SJSA1 (cell line): ENCODE measurements around the gene RAD51. TPM values are rescaled to one million over a fixed set of nuclear protein-coding genes. Genes with fewer than 3 reads are reported as not detected.

Experiments
- DNase-seq, 2 experiments: peaks; one replicate each; pipeline ENCODE4 v3.0.0-alpha.2; 2015 to 2020; ENCODE audit warnings: low spot score in 2 of 2, low read depth in 1 of 2
- H3K27ac ChIP-seq: fragments of 250-450 bp; sonication (Bioruptor Pico); 2 replicates; pipeline ENCODE4 v1.5.1; 2020; ENCODE audit warnings: mild to moderate bottlenecking, moderate library complexity
- H3K27me3 ChIP-seq: fragments of 250-450 bp; sonication (Bioruptor Pico); replicated peaks from 2 replicates; pipeline ENCODE4 v1.5.1; 2020; ENCODE audit warnings: mild to moderate bottlenecking, moderate library complexity
- H3K36me3 ChIP-seq: fragments of 250-450 bp; sonication (Bioruptor Pico); 2 replicates; pipeline ENCODE4 v1.5.1; 2020; ENCODE audit warnings: mild to moderate bottlenecking
- H3K4me1 ChIP-seq: fragments of 250-450 bp; sonication (Bioruptor Pico); replicated peaks from 2 replicates; pipeline ENCODE4 v1.6.1; 2021; ENCODE audit warnings: mild to moderate bottlenecking
- H3K4me3 ChIP-seq: fragments of 250-450 bp; sonication (Bioruptor Pico); 2 replicates; pipeline ENCODE4 v1.5.1; 2020; ENCODE audit warnings: mild to moderate bottlenecking
- H3K9me3 ChIP-seq: fragments of 250-450 bp; sonication (Bioruptor Pico); replicated peaks from 2 replicates; pipeline ENCODE4 v1.5.1; 2020; ENCODE audit warnings: mild to moderate bottlenecking
- total RNA-seq: library from RNA; depleted of rRNA; stranded (reverse); fragments of >200 nt; shearing (Covaris generic); gene quantifications from 2 replicates; pipeline ENCODE4 v1.2.3, GENCODE V29; 2014; rRNA removed

RAD51 gene
- total RNA-seq, 1 experiment from 2014 or later: 32.3 TPM

DNA sequence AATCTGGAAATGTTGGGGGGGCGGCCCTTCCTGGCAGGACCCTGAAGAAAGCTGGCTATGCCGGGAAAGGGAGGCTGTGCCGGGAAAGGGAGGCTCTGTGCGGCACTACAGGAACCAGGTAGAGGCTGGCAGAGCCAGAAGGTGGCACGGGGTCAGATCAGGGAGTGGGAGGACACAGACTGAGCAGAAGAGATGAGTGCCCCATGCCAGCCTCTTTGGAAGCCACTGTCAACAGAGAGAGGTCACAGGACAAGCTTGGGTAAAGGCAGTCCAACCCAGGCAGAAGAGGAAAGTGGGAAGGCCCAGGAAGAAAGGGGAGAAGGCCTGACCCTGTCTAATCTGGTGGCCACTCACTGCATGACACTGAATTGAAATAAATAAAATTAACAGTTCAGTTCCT is 76.3 kb downstream of the RAD51 start:
- H3K4me3 ChIP-seq: no peak overlapping the region
- no peak overlapping the region for H3K27ac ChIP-seq
- peaks cover 35% of the 10 kb centered on the region for H3K4me1 ChIP-seq

DNA sequence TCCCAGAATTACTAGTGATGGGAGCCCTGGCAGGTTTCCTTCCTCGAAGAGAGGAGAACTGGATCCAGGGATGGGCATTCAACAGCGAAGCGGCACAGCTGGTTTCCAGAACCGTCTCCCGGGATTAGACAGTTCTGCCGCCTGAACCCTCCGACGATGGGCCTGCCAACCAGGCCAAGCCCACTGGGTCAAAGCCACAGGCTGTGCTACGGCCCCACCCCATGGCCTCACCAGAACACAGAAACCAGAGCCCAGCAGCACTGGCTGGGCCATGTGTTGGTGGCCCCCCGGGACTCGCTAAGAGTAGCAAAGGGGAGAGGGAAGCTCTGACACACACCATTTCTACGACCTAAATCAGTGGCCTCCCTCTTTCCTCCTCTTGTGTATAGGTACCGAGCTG is 77.0 kb downstream of the RAD51 start:
- H3K36me3 ChIP-seq: peaks cover 80% of the 10 kb centered on the region
- no peaks in the 10 kb centered on the region for H3K27me3 ChIP-seq
- H3K27ac ChIP-seq: no peak overlapping the region
- H3K4me1 ChIP-seq: peaks cover 28% of the 10 kb centered on the region
- no peak overlapping the region for H3K4me3 ChIP-seq
- DNase-seq: no peak
- H3K9me3 ChIP-seq: no peaks in the 10 kb centered on the region

More for the DNA sequence above, 76.3 kb downstream of the RAD51 start:
- H3K27me3 ChIP-seq: no peaks in the 10 kb centered on the region
- peaks cover 75% of the 10 kb centered on the region for H3K36me3 ChIP-seq
- no peaks in the 10 kb centered on the region for H3K9me3 ChIP-seq
- DNase-seq: no peak

DNA sequence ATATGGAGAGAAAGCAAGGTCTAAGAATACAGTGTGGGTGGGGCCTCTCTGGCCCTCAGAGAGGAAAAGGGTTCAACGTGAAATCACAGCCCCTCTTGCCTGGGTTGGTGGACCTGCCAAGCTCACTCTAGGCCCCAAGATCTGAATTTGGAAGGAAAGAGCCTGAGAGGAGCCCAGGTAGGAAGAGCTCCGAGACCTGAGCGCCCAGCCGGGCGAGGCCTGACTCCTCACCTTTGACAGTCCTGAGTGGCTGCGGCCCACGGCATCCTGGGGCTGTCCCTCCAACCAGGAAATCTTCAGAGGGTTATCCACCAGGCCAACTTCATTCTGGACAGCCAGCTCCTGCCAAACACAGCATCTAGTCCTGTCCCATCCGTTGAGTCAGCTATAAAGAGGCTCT is 78.5 kb downstream of the RAD51 start:
- Histone ChIP-seq H3K36me3 (peaks cover 78% of the 10 kb centered on the region), H3K4me3 (no peak overlapping the region), H3K9me3 (no peaks in the 10 kb centered on the region), H3K4me1 (peaks cover 15% of the 10 kb centered on the region), H3K27ac (no peak overlapping the region), H3K27me3 (no peaks in the 10 kb centered on the region)
- no peak for DNase-seq

DNA sequence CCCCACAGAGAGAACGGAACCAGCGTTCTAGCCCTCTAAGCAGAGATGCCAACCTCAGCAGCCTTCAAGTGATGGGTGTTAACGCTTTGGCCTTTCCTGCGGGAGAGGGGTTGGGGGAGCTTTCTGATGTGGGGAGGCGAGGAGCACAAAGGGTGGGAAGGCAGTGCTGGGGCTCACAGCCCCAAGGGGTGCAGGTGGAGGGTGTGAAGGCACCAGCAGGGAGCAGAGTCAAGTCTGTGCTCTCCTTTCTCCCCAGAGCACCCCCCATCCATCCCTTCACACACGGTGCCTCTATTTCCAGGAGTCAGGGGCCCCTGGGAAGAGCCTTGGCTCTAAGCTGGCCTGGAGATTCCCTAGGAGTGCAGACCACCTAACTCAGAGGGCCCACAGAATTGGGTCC is 78.9 kb downstream of the RAD51 start:
- peaks cover 11% of the 10 kb centered on the region for H3K4me1 ChIP-seq
- H3K27ac ChIP-seq: no peak overlapping the region
- H3K9me3 ChIP-seq: no peaks in the 10 kb centered on the region
- no peak for DNase-seq
- H3K27me3 ChIP-seq: no peaks in the 10 kb centered on the region
- no peak overlapping the region for H3K4me3 ChIP-seq
- H3K36me3 ChIP-seq: peaks cover 79% of the 10 kb centered on the region

DNA sequence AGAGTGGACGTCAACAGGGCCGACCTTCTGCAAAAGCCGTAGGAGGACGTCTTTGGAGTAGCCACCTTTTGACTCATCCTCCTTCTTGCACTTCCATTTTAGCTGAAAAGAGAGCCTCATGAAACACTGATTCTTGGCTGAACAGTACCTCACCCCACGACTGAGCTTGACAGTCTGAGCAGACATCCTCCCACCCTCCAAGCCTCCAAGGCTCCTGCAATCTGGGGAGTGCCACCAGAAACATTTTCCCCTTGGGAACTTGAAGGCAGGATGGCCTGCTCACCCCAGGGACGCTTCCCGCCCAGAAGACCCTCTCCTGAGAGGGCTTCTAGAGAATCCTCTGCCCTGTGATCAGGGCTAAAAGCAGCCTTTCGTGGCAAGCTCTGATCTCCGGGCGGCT is 80.0 kb downstream of the RAD51 start:
- Histone ChIP-seq H3K9me3 (no peaks in the 10 kb centered on the region), H3K4me1 (no peaks in the 10 kb centered on the region; the same call in 1 of the 2 replicates), H3K27me3 (no peaks in the 10 kb centered on the region), H3K4me3 (no peak overlapping the region), H3K27ac (no peak overlapping the region), H3K36me3 (peaks cover 74% of the 10 kb centered on the region)
- DNase-seq: no peak

DNA sequence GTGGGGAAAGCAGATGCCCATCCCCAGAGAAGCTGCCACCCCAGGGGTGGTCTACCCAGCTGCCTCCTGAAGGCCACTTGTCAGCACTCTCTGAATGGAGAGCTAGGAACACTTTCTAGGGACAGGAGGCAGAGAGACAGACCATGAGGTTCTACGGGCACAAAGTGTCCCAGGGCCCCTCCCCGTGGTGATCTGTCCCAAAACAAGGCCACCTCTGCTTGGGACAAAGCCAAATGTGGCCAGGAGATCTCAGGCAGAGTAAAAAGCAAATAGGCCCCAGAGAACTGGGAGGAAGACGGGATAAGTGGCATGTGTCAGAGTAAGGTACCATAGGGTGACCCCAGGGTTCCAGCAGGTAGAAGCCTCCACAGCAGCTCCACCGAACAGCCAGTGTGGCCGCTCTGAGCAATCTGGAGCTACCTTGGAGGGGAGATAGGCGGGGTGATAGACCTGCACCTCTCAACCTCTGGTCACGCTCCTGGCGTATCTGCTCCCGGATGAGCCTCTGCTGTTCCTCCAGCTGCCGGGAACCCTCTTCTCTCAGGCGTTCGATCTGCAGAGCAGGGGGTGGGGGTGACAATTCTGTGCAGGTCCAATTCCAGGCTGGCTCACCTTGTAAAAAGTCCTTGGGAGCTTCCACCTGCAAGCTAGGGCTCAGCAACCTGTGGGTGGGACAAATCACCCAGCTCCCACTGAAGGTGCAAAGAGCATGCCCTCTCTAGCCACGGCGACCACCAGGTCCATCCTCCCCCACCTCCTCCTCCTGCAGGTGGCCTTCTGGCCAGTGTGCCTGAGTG is 81.0 kb downstream of the RAD51 start:
- H3K36me3 ChIP-seq: peaks cover 67% of the 10 kb centered on the region

DNA sequence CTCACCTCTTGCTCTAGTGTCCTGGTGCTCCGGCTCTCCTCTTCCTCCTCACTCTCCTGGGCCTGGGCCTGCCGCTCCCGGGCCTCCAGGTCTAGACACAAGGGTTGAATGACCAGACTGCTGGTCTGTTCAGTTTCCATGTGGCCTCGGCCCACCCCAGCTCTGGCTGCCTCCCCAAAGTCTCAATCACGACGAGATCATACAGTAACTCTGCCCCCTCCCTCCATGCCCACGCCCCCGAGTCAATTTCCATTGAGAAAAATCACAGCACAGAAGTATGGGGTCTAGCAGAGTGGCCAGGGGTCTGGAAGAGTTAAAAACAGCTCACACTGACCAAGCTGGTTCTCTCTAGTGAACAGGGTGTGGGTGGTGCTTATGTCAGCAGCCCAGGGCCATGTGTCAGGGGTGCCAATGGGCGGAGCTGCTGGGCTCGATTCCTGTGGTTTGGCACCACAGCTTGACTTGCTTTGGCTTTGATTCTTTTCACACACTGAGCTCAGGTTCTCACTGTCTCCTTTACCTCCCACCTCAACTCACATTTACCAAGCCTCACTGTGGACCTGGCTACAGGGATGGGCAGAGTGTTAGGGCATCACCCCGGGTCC is 81.7 kb downstream of the RAD51 start:
- peaks cover 63% of the 10 kb centered on the region for H3K36me3 ChIP-seq
- H3K27me3 ChIP-seq: no peaks in the 10 kb centered on the region
- DNase-seq: no peak
- no peak overlapping the region for H3K4me3 ChIP-seq
- no peak overlapping the region for H3K27ac ChIP-seq
- no peaks in the 10 kb centered on the region for H3K9me3 ChIP-seq
- H3K4me1 ChIP-seq: no peaks in the 10 kb centered on the region

More for the DNA sequence above, 81.0 kb downstream of the RAD51 start:
- no peak overlapping the region for H3K4me3 ChIP-seq
- no peak for DNase-seq
- no peak overlapping the region for H3K27ac ChIP-seq
- H3K27me3 ChIP-seq: no peaks in the 10 kb centered on the region
- no peaks in the 10 kb centered on the region for H3K4me1 ChIP-seq
- H3K9me3 ChIP-seq: no peaks in the 10 kb centered on the region

Other genes with a start within 250 kb of the RAD51 start
- gene CHST14, start 224.2 kb upstream of the RAD51 start, total RNA-seq: 28.7 and 30.2 TPM in 2 replicates
- 20.2 and 24.4 TPM in 2 replicates for gene CCDC32, start 130.1 kb upstream of the RAD51 start, total RNA-seq
- gene RPUSD2, start 125.9 kb upstream of the RAD51 start, total RNA-seq: 16.4 and 25.9 TPM in 2 replicates
- gene KNL1, start 100.9 kb upstream of the RAD51 start, total RNA-seq: 83.2 and 88.4 TPM in 2 replicates
- 23.8 and 37.7 TPM in 2 replicates for gene RMDN3, start 60.1 kb downstream of the RAD51 start, total RNA-seq
- 0.22 and 1.4 TPM in 2 replicates for gene GCHFR, start 68.9 kb downstream of the RAD51 start, total RNA-seq
- gene C15orf62, start 74.8 kb downstream of the RAD51 start, total RNA-seq: 0.03 TPM in 1 of 2 replicates, not detected in the other
- 33.8 and 39.2 TPM in 2 replicates for gene ZFYVE19, start 111.9 kb downstream of the RAD51 start, total RNA-seq
- 51.5 and 51.7 TPM in 2 replicates for gene DNAJC17, start 112.3 kb downstream of the RAD51 start, total RNA-seq
- not detected in 2 replicates for gene PPP1R14D, start 133.5 kb downstream of the RAD51 start, total RNA-seq
- gene SPINT1, start 148.9 kb downstream of the RAD51 start, total RNA-seq: 0.87 TPM in 1 of 2 replicates, not detected in the other
- not detected in 2 replicates for gene RHOV, start 179.1 kb downstream of the RAD51 start, total RNA-seq
- gene VPS18, start 199.3 kb downstream of the RAD51 start, total RNA-seq: 35.5 and 40.8 TPM in 2 replicates
- gene DLL4, start 234.2 kb downstream of the RAD51 start, total RNA-seq: not detected in 2 replicates